Cardiac fibroblast (primary cell): ENCODE results near the gene GRK5.

Experiments
- DNase-seq, 2 donors: peaks; one replicate each; pipeline versions ENCODE4 v3.0.0 to v3.0.0-alpha.2; 2010; ENCODE audit warnings: low read depth in 2 of 2
- H3K4me3 ChIP-seq, 2 donors: replicated peaks in 1 of 2; 1 replicate in 1 of 2; 2 replicates in 1 of 2; pipeline ENCODE4 v1.5.1; 2011; ENCODE audit warnings: low read depth in 2 of 2, low read length in 2 of 2, mild to moderate bottlenecking in 2 of 2, moderate library complexity in 1 of 2
- TF ChIP-seq, protein P1 (sequence below): IDR thresholded peaks from one replicate; pipeline ENCODE4 v1.5.1; 2011; ENCODE audit warnings: low read depth, mild to moderate bottlenecking, low read length, inconsistent platforms

The GRK5 gene

DNA sequence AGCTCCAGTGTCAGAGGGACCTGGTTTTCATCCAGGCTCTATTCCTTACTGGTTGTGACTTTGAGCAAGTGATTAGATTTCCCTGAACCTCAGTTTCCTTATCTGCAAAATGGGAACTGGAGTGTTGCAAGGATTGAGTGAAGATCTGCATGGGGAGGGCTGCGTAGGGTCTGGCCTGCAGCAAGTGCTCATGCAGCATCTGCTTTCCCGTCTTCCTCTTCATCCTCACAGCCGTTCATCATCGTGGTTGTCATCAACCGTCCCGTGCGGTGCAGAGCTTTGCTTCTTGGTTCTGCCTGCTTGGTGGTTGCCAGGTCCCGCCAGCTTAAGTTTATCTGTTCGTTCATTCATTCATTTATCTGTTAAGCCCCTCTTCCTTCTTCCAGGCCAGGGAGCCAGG, 135.0 kb downstream of the GRK5 start:
- TF ChIP-seq, protein P1, sequence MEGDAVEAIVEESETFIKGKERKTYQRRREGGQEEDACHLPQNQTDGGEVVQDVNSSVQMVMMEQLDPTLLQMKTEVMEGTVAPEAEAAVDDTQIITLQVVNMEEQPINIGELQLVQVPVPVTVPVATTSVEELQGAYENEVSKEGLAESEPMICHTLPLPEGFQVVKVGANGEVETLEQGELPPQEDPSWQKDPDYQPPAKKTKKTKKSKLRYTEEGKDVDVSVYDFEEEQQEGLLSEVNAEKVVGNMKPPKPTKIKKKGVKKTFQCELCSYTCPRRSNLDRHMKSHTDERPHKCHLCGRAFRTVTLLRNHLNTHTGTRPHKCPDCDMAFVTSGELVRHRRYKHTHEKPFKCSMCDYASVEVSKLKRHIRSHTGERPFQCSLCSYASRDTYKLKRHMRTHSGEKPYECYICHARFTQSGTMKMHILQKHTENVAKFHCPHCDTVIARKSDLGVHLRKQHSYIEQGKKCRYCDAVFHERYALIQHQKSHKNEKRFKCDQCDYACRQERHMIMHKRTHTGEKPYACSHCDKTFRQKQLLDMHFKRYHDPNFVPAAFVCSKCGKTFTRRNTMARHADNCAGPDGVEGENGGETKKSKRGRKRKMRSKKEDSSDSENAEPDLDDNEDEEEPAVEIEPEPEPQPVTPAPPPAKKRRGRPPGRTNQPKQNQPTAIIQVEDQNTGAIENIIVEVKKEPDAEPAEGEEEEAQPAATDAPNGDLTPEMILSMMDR, result no peak
- H3K4me3 ChIP-seq, result no peak overlapping the region
- DNase-seq, result no peak

DNA sequence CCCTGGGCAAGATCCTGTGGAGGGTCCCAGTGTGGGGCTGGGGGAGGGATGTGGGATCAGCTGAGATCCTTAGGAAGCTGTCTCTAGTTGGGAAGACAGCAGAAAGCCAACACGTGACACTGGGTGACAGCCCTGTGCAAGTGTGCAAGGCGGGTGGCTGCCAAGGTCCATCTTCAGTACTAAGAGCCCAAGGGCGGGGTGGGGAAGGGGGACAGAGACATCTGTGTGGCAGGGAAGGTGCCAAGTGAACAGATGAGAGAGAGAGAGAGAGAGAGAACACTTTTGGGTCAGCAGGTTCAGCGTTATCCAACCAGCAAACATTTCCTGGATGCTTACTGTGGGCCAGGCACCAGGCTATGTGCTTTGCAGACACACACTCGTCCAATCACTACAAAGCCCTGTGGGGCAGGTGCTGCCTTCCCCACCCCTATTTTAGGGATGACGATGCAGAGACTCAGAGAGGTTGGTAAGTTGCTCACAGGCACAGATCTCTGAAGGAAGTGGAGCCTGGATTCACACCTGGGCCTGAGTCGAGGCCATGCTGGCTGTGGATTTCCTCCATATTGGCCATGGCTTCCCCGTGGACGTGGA, 135.7 kb downstream of the GRK5 start:
- no peak overlapping the region for H3K4me3 ChIP-seq
- TF ChIP-seq, protein P1, result no peak
- DNase-seq, result no peak

DNA sequence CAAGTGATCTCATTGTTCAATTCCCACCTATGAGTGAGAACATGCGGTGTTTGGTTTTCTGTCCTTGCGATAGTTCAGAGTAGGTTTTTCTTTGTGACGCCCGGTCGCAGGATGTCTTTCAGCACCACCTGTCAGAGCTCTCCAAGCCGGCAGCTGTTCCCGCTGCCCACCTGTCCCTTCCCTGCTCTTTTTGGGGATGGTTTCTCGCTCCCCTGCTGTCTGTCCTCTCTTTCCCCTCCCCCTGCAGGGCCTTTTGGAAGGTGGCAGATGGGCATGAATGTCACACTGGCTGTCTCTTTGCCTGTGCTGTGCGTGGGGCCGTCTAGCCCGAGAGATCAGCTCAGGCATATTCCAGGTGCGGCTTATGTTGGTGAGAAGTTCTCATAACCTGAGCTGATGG, 137.0 kb downstream of the GRK5 start:
- TF ChIP-seq, protein P1, result no peak

GRCh38 chr10:119346095-119346832, 138.9 kb downstream of the GRK5 start:
- no peak for DNase-seq
- TF ChIP-seq, protein P1, result no peak
- H3K4me3 ChIP-seq, result no peak overlapping the region

More for the DNA sequence above, 137.0 kb downstream of the GRK5 start:
- DNase-seq, result no peak
- no peak overlapping the region for H3K4me3 ChIP-seq

DNA sequence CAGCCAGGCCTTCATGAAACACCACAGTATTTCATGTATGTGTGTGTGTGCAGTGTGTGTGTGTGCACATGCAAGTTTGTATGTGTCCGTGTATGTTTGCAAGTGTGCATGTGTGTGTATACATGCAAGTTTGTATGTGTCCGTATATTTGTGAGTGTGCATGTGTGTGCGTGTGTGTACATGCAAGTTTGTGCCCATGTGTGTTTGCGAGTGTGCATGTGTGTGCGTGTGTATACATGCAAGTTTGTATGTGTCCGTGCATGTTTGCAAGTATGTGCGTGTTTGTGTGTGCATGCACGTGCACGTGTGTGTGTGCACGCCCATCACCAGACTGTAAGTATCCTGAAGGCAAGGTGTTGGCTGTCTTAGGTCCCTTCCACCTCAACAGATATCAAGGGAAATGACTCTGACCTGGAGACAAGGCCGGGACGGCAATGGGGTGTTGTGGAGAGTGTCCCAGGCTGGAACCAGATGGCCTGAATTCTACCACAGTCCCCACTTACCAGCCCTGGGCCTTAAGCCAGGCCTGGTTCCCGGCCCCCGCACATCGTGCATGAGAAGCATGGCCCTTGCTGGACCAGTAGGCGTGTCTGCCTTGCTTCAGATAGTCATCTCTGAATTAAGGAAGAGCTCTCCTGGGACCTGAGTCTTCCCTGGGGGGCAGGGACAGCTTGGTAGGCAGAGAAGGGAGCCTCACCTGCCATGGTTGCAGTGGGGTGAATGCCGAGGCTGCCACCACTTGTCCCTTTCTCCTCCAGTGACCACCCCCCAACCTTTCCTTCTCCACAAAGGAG, 140.0 kb downstream of the GRK5 start:
- no peak overlapping the region for H3K4me3 ChIP-seq
- TF ChIP-seq, protein P1, result no peak

DNA sequence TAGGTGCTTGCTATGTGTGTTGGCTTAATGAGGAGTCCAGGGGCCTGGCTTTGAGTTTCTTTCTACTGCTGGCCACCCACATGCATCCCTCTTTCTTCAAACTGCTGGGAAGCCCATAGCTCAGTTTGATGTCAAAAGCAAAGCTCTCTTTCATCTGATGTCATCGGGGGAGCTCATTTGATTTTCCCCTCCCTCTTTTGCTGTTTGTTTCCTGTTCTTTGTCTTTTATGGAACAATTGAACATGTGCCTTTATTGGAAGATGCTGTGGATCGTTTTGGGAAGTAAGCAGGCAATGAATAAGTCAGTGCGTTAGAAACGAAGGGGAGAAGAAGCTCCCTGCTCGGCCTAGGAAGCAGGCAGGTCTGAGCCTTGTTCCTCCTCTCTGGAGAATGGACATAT, 140.7 kb downstream of the GRK5 start:
- no peak for DNase-seq
- TF ChIP-seq, protein P1, result no peak
- H3K4me3 ChIP-seq, result no peak overlapping the region

More for the DNA sequence above, 140.0 kb downstream of the GRK5 start:
- DNase-seq, result no peak
